Measurements from ENCODE around the gene ARHGEF33.

GRCh38 chr2:38873763-38874162, 15.9 kb upstream of the ARHGEF33 start:
- no peak for TF ChIP-seq CTCF (IDR thresholded peaks at IDR 0.05)
- TF ChIP-seq EP300 (IDR thresholded peaks at IDR 0.05) = no peak
- no peak for TF ChIP-seq POLR2AphosphoS5 (IDR thresholded peaks at IDR 0.05)
- no peak for TF ChIP-seq POLR2A (IDR thresholded peaks at IDR 0.05)
